GM12878 (cell line): ENCODE results near the gene ARL10. TPM values are rescaled to one million over a fixed set of nuclear protein-coding genes. Genes with fewer than 3 reads are reported as not detected.

Source experiments
- ATAC-seq: fragments of 200-7000 bp; cut with Tn5 transposase; 3 replicates; pipeline ENCODE4 v1.9.1; 2020; ENCODE audit warnings: mild to moderate bottlenecking, moderate library complexity
- BruUV-seq: library from RNA; stranded (reverse); fragments of 400-500 nt; replicated peaks from 2 replicates; lab custom pipeline; 2021; lab: Mats Ljungman, UMichigan
- CTCF ChIA-PET: fragments of 300-600 bp; sonication (Branson Sonifier 250); formaldehyde crosslinking; extraction: SDS; loops from one replicate; lab custom pipeline; 2021; ENCODE audit warnings: inconsistent platforms; lab: Yijun Ruan, JAX
- POLR2A ChIA-PET: fragments of 350-600 bp; formaldehyde crosslinking; extraction: SDS; loops from one replicate; lab custom pipeline; 2021; ENCODE audit warnings: inconsistent platforms; lab: Charles Lee
- RAD21 ChIA-PET: fragments of 300-600 bp; sonication (Branson Sonifier 250); formaldehyde crosslinking; loops from one replicate; lab custom pipeline; 2023; ENCODE audit warnings: antibody characterized with exemption; ENCODE audit not compliant: unreplicated experiment; lab: Charles Lee
- SMC1A ChIA-PET: fragments of 300-600 bp; sonication (Branson Sonifier 250); formaldehyde crosslinking; loops from one replicate; lab custom pipeline; 2023; ENCODE audit not compliant: unreplicated experiment, uncharacterized antibody; lab: Charles Lee
- DNase-seq: peaks from one replicate; pipeline ENCODE4 v3.0.0-alpha.2; 2011; ENCODE audit warnings: low read depth, low spot score
- FAIRE-seq: peaks from 3 replicates; lab custom pipeline; 2011; peaks lifted over from hg19 to GRCh38; lab: Jason Lieb, UNC
- H2AFZ ChIP-seq: 2 replicates; pipeline ENCODE4 v1.6.0; 2011; ENCODE audit warnings: low read depth, low read length, control low read depth; ENCODE audit not compliant: control insufficient read depth
- H3K27ac ChIP-seq: 2 replicates; pipeline ENCODE4 v1.5.1; 2011; ENCODE audit warnings: control low read depth; ENCODE audit not compliant: control insufficient read depth, insufficient read depth
- H3K27me3 ChIP-seq, 2 experiments: replicated peaks in 1 of 2; 2 replicates each; pipeline versions ENCODE4 v1.6.0 to v1.6.1; 2011; ENCODE audit warnings: low read length in 1 of 2; ENCODE audit not compliant: control insufficient read depth in 2 of 2, insufficient read depth in 2 of 2
- H3K36me3 ChIP-seq, 2 experiments: 2 replicates each; pipeline ENCODE4 v1.5.1; 2011; ENCODE audit warnings: low read length in 1 of 2; ENCODE audit not compliant: control insufficient read depth in 2 of 2, insufficient read depth in 2 of 2
- H3K4me1 ChIP-seq: 2 replicates; pipeline ENCODE4 v1.6.1; 2011; ENCODE audit warnings: mild to moderate bottlenecking, low read length, moderate library complexity, mixed read lengths; ENCODE audit not compliant: control insufficient read depth, insufficient read depth
- H3K4me2 ChIP-seq: 2 replicates; pipeline ENCODE4 v1.6.0; 2011; ENCODE audit warnings: control low read depth; ENCODE audit not compliant: control insufficient read depth, insufficient read depth
- H3K4me3 ChIP-seq: fragments of 200-600 bp; sonication (generic); 2 replicates; pipeline ENCODE4 v1.5.1; 2016
- H3K79me2 ChIP-seq: 2 replicates; pipeline ENCODE4 v1.6.0; 2011; ENCODE audit warnings: low read length; ENCODE audit not compliant: control insufficient read depth, insufficient read depth
- H3K9ac ChIP-seq: 2 replicates; pipeline ENCODE4 v1.8.0; 2011; ENCODE audit warnings: low read length, control low read depth, mixed read lengths; ENCODE audit not compliant: control insufficient read depth, insufficient read depth
- H3K9me3 ChIP-seq: replicated peaks from 3 replicates; pipeline ENCODE4 v1.5.1; 2011; ENCODE audit warnings: mild to moderate bottlenecking, low read length; ENCODE audit not compliant: control insufficient read depth, insufficient read depth
- H4K20me1 ChIP-seq: 2 replicates; pipeline ENCODE4 v1.6.0; 2011; ENCODE audit not compliant: control insufficient read depth, insufficient read depth
- ASH2L ChIP-seq: fragments of 300-600, 200-600 bp; sonication (generic); IDR thresholded peaks from 2 replicates; pipeline ENCODE4 v1.6.1; 2017; ENCODE audit warnings: low read depth, mild to moderate bottlenecking, borderline replicate concordance
- BACH1 ChIP-seq: fragments of 450-650 bp; IDR thresholded peaks from 2 replicates; pipeline ENCODE4 v1.6.1; 2017; ENCODE audit warnings: mild to moderate bottlenecking, borderline replicate concordance
- CEBPB ChIP-seq, 2 experiments: fragments of 150-350 bp in 1 of 2; IDR thresholded peaks; 2 replicates each; pipeline ENCODE4 v1.6.1; 2012 to 2014; ENCODE audit warnings: low read depth in 2 of 2, low read length in 2 of 2, borderline replicate concordance in 1 of 2, inconsistent platforms in 1 of 2
- DPF2 ChIP-seq: fragments of 450-650 bp; IDR thresholded peaks from 2 replicates; pipeline ENCODE4 v1.6.1; 2017; ENCODE audit warnings: mild to moderate bottlenecking
- ELK1 ChIP-seq: IDR thresholded peaks from 2 replicates; pipeline ENCODE4 v1.6.1; 2012; ENCODE audit warnings: low read depth, low read length, improper control_type of control experiment
- ESRRA ChIP-seq: IDR thresholded peaks from 2 replicates; pipeline ENCODE4 v1.6.1; 2012; ENCODE audit warnings: mild to moderate bottlenecking, low read length, improper control_type of control experiment
- HSF1 ChIP-seq: fragments of 150-350 bp; IDR thresholded peaks from 2 replicates; pipeline ENCODE4 v1.6.1; 2014; ENCODE audit warnings: mild to moderate bottlenecking, low read depth, low read length
- IKZF2 ChIP-seq, 2 experiments: fragments of 450-650 bp; IDR thresholded peaks; 2 replicates each; pipeline ENCODE4 v1.6.1; 2017; ENCODE audit warnings: mild to moderate bottlenecking in 2 of 2, moderate library complexity in 2 of 2
- IRF4 ChIP-seq: IDR thresholded peaks from 2 replicates; pipeline ENCODE4 v1.6.1; 2011; ENCODE audit warnings: low read depth, low read length
- MTA2 ChIP-seq: fragments of 450-650 bp; IDR thresholded peaks from 2 replicates; pipeline ENCODE4 v1.6.1; 2016; ENCODE audit warnings: low read depth, mild to moderate bottlenecking, moderate library complexity
- MYC ChIP-seq: IDR thresholded peaks from 2 replicates; pipeline ENCODE4 v1.6.1; 2011; ENCODE audit warnings: mild to moderate bottlenecking, low read length, moderate library complexity, inconsistent platforms; ENCODE audit not compliant: insufficient read depth, insufficient replicate concordance, insufficient read length, severe bottlenecking
- NFIC ChIP-seq: IDR thresholded peaks from 2 replicates; pipeline ENCODE4 v1.6.1; 2012; ENCODE audit warnings: low read depth, mild to moderate bottlenecking, inconsistent platforms, low read length, moderate library complexity
- POLR2A ChIP-seq: IDR thresholded peaks from 2 replicates; pipeline ENCODE4 v1.6.1; 2011; ENCODE audit warnings: low read depth, mild to moderate bottlenecking, low read length
- RAD21 ChIP-seq: IDR thresholded peaks from 2 replicates; pipeline ENCODE4 v1.6.1; 2011; ENCODE audit warnings: mild to moderate bottlenecking, low read depth, low read length, moderate library complexity; ENCODE audit not compliant: insufficient read depth
- REST ChIP-seq: IDR thresholded peaks from 2 replicates; pipeline ENCODE4 v1.6.1; 2012; ENCODE audit warnings: mild to moderate bottlenecking, low read depth, low read length
- SIX5 ChIP-seq: IDR thresholded peaks from 2 replicates; pipeline ENCODE4 v1.6.1; 2011; ENCODE audit warnings: mild to moderate bottlenecking, low read depth, low read length, moderate library complexity; ENCODE audit not compliant: severe bottlenecking
- SREBF1 ChIP-seq: IDR thresholded peaks from 2 replicates; pipeline ENCODE4 v1.6.1; 2012; ENCODE audit warnings: mild to moderate bottlenecking, low read length
- TBL1XR1 ChIP-seq: IDR thresholded peaks from 2 replicates; pipeline ENCODE4 v1.6.1; 2012; ENCODE audit warnings: low read depth, low read length, improper control_type of control experiment
- WRNIP1 ChIP-seq: IDR thresholded peaks from 2 replicates; pipeline ENCODE4 v1.6.1; 2011; ENCODE audit warnings: low read depth, low read length, improper control_type of control experiment, borderline replicate concordance
- WGBS: methylation state at CpG from one replicate; pipeline ENCODE4 v1.1.6; 2016; ENCODE audit warnings: low lambda C conversion rate; ENCODE audit not compliant: insufficient replicate concordance, insufficient coverage; ENCODE audit errors: missing lambda C conversion rate; 5-methylcytosine and 5-hydroxymethylcytosine counted together
- in situ Hi-C: fragments of 300-500 bp; cut with MboI; formaldehyde crosslinking; loops from 9 replicates; pipeline ENCODE4 v1.14.3; 2018; ENCODE audit warnings: mixed read lengths
- intact Hi-C: fragments of 100-400 bp; cut with micrococcal nuclease; formaldehyde crosslinking; loops from one replicate; pipeline ENCODE4 v1.14.2; 2022; ENCODE audit not compliant: unreplicated experiment
- polyA plus RNA-seq, 11 experiments: library from polyadenylated mRNA; depleted of rRNA in 4 of 11; unstranded in 6 of 11; stranded (reverse) in 5 of 11; fragments of >200 nt; fragmentation: Nextera tagmentation in 4 of 11; fragmentation: Illumina TruSeq in 1 of 11; extraction: Ambion mirVana in 4 of 11; extraction: Trizol in 1 of 11; gene quantifications; 1 replicate in 1 of 11; 2 replicates in 10 of 11; pipeline versions ENCODE4 v1.2.1 to v1.2.3, GENCODE V29; 2011 to 2016; ENCODE audit warnings: inconsistent platforms in 2 of 11, missing spikeins in 2 of 11, low read depth in 1 of 11
- total RNA-seq, 4 experiments: library from RNA; depleted of rRNA in 3 of 4; stranded (reverse); fragments of >200 nt in 3 of 4; fragmentation: Illumina TruSeq in 1 of 4; extraction: Trizol in 1 of 4; gene quantifications; 2 replicates each; pipeline versions ENCODE4 v1.2.1 to v1.2.3, GENCODE V29; 2013 to 2021

ARL10 gene
- total and polyA plus RNA-seq, 10 of the 15 experiments (the other 5 are each of a cell fraction or from before 2014, with no cell fraction given) = 0.44 to 6.4 (median 2.4) TPM

GRCh38 chr5:176337913-176338312, 27.4 kb upstream of the ARL10 start (continued):
- TF ChIP-seq RAD21 (no peak), TBL1XR1 (no peak), DPF2 (no peak)

GRCh38 chr5:176339304-176339703, 26.0 kb upstream of the ARL10 start:
- Histone ChIP-seq H3K79me2 (no peaks in the 10 kb centered on the region), H3K4me3 (no peak overlapping the region), H2AFZ (no peak overlapping the region), H3K36me3 (no peaks in the 10 kb centered on the region), H3K4me2 (no peak overlapping the region), H3K27ac (no peak overlapping the region), H4K20me1 (no peaks in the 10 kb centered on the region), H3K9me3 (no peaks in the 10 kb centered on the region; the same call in 2 of the 3 replicates), H3K27me3 (no peaks in the 10 kb centered on the region), H3K9ac (no peak overlapping the region)
- ATAC-seq (no peak), FAIRE-seq (no peak)
- ChIA-PET SMC1A (no interaction called here), POLR2A (no interaction called here), RAD21 (no interaction called here), CTCF (interaction anchor here (1.3 kb wide), 2 partner anchors 10 to 13 kb away, joined by 3 to 4 read pairs; no protein-coding TSS in a partner anchor)
- intact Hi-C loops (no loop called here), in situ Hi-C loops (no loop called here)
- WGBS = 96% methylated on average over 5 of the region's 5 CpGs
- no TSS peak for BruUV-seq
- TF ChIP-seq ASH2L (no peak), WRNIP1 (no peak), POLR2A (no peak), MTA2 (no peak), CEBPB (IDR thresholded peaks at IDR 0.05; ENCODE audit: borderline replicate concordance in 1 of 2, low read depth in 2 of 2, low read length in 2 of 2) (no peak), BACH1 (no peak), NFIC (no peak), SREBF1 (no peak), REST (no peak), MYC (no peak), ESRRA (no peak), IRF4 (no peak), IKZF2 (IDR thresholded peaks at IDR 0.05) (no peak), HSF1 (no peak), SIX5 (no peak), ELK1 (no peak)
- TF ChIP-seq, all 136 proteins: peak for 0
- no peak for DNase-seq
- H3K4me1 ChIP-seq = no peaks in the 10 kb centered on the region
